Naive thymus-derived CD4-positive, alpha-beta T cell (primary cell): ENCODE measurements around the gene PLN. TPM values are rescaled to one million over a fixed set of nuclear protein-coding genes. Genes with fewer than 3 reads are reported as not detected.

Experiments used
- ATAC-seq: fragments of 150-1000 bp; cut with Tn5 transposase; 2 replicates; pipeline ENCODE4 v1.10.0; 2021; ENCODE audit warnings: mild to moderate bottlenecking, moderate library complexity
- CTCF ChIA-PET: fragments of 350-600 bp; sonication (Branson Sonifier 250); formaldehyde crosslinking; loops from one replicate; lab custom pipeline; 2021; ENCODE audit warnings: antibody characterized with exemption; lab: Charles Lee
- POLR2A ChIA-PET: fragments of 350-600 bp; sonication (Branson Sonifier 250); formaldehyde crosslinking; loops from one replicate; lab custom pipeline; 2021; ENCODE audit warnings: antibody characterized with exemption, inconsistent platforms; lab: Charles Lee
- DNase-seq, 9 donors: peaks; one replicate each; pipeline versions ENCODE4 v3.0.0 to v3.0.0-alpha.2; 2020 to 2022; ENCODE audit warnings: mixed read lengths in 1 of 9
- H3K27ac ChIP-seq: one replicate; pipeline ENCODE4 v1.7.0; 2013; ENCODE audit warnings: mild to moderate bottlenecking, low read depth, low read length, moderate library complexity
- H3K27me3 ChIP-seq, 2 donors: one replicate each; pipeline ENCODE4 v1.7.0; 2013; ENCODE audit warnings: low read length in 2 of 2, mild to moderate bottlenecking in 2 of 2, moderate library complexity in 2 of 2; ENCODE audit not compliant: control insufficient read depth in 2 of 2, insufficient read depth in 2 of 2
- H3K36me3 ChIP-seq, 3 experiments: 1 replicate in 2 of 3; 2 replicates in 1 of 3; pipeline ENCODE4 v1.7.0; 2013; ENCODE audit warnings: low read length in 3 of 3, mild to moderate bottlenecking in 3 of 3, moderate library complexity in 1 of 3; ENCODE audit not compliant: insufficient read depth in 3 of 3, control insufficient read depth in 2 of 3
- H3K4me1 ChIP-seq, 2 donors: one replicate each; pipeline ENCODE4 v1.7.0; 2013; ENCODE audit warnings: low read length in 2 of 2, mild to moderate bottlenecking in 2 of 2, moderate library complexity in 1 of 2; ENCODE audit not compliant: control insufficient read depth in 2 of 2, insufficient read depth in 2 of 2
- H3K4me3 ChIP-seq: 2 replicates; pipeline ENCODE4 v1.7.0; 2013; ENCODE audit warnings: mild to moderate bottlenecking, low read length
- H3K9me3 ChIP-seq, 3 experiments: 1 replicate in 2 of 3; 2 replicates in 1 of 3; pipeline ENCODE4 v1.7.0; 2013; ENCODE audit warnings: low read length in 3 of 3; ENCODE audit not compliant: control insufficient read depth in 2 of 3
- H3K27ac Mint-ChIP-seq, 9 donors: one replicate each; pipeline ENCODE4 v1.8.0; 2020 to 2022; ENCODE audit warnings: mixed read lengths in 9 of 9, mild to moderate bottlenecking in 8 of 9, moderate library complexity in 5 of 9, inconsistent platforms in 2 of 9
- H3K27me3 Mint-ChIP-seq, 5 donors: one replicate each; pipeline ENCODE4 v1.8.0; 2021 to 2022; ENCODE audit warnings: mixed read lengths in 5 of 5, mild to moderate bottlenecking in 1 of 5
- H3K36me3 Mint-ChIP-seq, 5 donors: one replicate each; pipeline ENCODE4 v1.8.0; 2020 to 2022; ENCODE audit warnings: mixed read lengths in 5 of 5, mild to moderate bottlenecking in 3 of 5, inconsistent platforms in 1 of 5
- H3K4me1 Mint-ChIP-seq, 7 donors: one replicate each; pipeline ENCODE4 v1.8.0; 2020 to 2022; ENCODE audit warnings: mixed read lengths in 7 of 7, mild to moderate bottlenecking in 3 of 7, inconsistent platforms in 1 of 7
- H3K4me3 Mint-ChIP-seq, 10 donors: one replicate each; pipeline ENCODE4 v1.8.0; 2020 to 2022; ENCODE audit warnings: mild to moderate bottlenecking in 10 of 10, mixed read lengths in 10 of 10, moderate library complexity in 6 of 10, inconsistent platforms in 2 of 10
- H3K9me3 Mint-ChIP-seq, 11 donors: one replicate each; pipeline ENCODE4 v1.8.0; 2020 to 2022; ENCODE audit warnings: mixed read lengths in 11 of 11, mild to moderate bottlenecking in 4 of 11, inconsistent platforms in 1 of 11, moderate library complexity in 1 of 11
- intact Hi-C, 2 donors: fragments of 100-400 bp; cut with micrococcal nuclease; formaldehyde crosslinking; loops; one replicate each; pipeline ENCODE4 v1.15.1; 2023
- polyA plus RNA-seq, 2 donors: library from polyadenylated mRNA; unstranded; fragments of 300-500 nt; fragmentation: Illumina TruSeq; gene quantifications; one replicate each; pipeline ENCODE4 v1.2.3, GENCODE V29; 2021
- total RNA-seq, 6 experiments: library from RNA in 5 of 6; stranded (reverse) in 5 of 6; gene quantifications; 1 replicate in 5 of 6; 2 replicates in 1 of 6; pipeline ENCODE4 v1.2.3 and lab custom pipeline; 2021 to 2026

PLN gene
- total and polyA plus RNA-seq, 7 experiments from 2014 or later: 0.09 to 0.34 (median 0.20) TPM; not detected in 2

DNA sequence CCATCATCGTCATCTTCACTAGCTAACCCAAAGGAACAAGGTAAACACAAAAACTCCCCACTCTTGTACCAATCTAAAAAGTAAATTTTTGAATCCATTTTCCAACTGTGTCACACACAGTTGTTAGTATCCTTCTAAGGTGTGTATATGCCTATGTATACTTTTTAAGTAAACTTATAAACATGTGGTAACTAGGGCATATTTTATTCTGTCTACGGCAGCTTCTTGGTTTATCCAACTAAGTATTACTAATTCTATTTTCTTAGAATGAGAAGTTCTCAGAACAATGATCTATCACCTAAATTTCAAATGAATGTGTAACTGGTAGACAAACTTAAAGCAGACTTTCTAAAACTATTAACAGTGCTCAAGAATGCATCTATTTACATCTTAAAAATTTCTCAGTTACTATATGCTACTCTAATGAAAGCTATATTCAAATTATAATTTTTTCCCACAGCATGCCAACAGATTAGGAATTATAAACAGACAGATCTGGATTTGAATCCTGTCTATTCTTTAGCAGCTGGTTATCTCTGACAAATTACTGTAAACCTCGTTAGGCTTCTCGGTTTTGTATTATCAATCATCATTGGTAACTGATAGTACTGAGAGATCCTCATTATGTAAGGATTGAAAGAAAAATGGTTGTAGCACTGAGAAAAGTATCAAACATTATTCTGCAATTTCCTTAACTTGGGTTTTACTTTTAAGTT, 1.8 kb upstream of the PLN start:
- Histone ChIP-seq H3K27ac (no peak overlapping the region), H3K9me3 (no peaks in the 10 kb centered on the region), H3K4me3 (no peak overlapping the region), H3K27me3 (no peaks in the 10 kb centered on the region), H3K36me3 (no peaks in the 10 kb centered on the region), H3K4me1 (peaks cover 0 to 4% of the 10 kb centered on the region in 2 donors)
- Mint-ChIP-seq H3K27ac (no peak overlapping the region), H3K9me3 (peaks cover 0 to 2% (median 0%) of the 10 kb centered on the region in 11 donors), H3K36me3 (peaks cover 0 to 22% (median 13%) of the 10 kb centered on the region in 5 donors), H3K27me3 (no peaks in the 10 kb centered on the region), H3K4me3 (no peak overlapping the region), H3K4me1 (peaks cover 17 to 92% (median 77%) of the 10 kb centered on the region in 7 donors)
- intact Hi-C loops: loop anchor here in 1 of 2 donors (2.0 kb wide), 1 partner anchor 18 kb away; no protein-coding TSS in a partner anchor
- no peak for ATAC-seq
- no peak for DNase-seq
- CTCF ChIA-PET: interaction anchor here (0.6 to 1.4 kb wide), 5 partner anchors 10 to 1854 kb away, joined by 3 to 5 read pairs (median 4); no protein-coding TSS in a partner anchor
- POLR2A ChIA-PET: no interaction called here

DNA sequence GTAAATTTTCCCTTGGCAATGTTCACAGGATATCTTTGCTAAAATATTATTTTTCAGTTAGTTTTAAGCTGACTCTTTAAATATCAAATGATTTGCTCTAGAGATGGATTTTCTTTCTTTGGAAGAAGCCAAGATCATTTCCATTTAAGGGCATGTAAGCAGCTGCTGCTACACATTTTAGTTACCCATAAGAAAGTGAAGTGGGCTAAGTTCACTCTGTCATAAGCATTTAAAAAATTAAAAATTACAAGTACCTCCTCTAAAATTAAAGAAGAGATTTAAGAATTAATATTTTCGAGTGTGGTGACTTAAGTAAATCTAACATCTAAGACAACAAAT, 1.2 kb upstream of the PLN start:
- CTCF ChIA-PET: interaction anchor here (0.7 to 1.4 kb wide), 4 partner anchors 9 to 1854 kb away, joined by 3 to 5 read pairs (median 4); no protein-coding TSS in a partner anchor
- Mint-ChIP-seq H3K4me1 (peaks cover 17 to 88% (median 73%) of the 10 kb centered on the region in 7 donors), H3K36me3 (peaks cover 0 to 22% (median 13%) of the 10 kb centered on the region in 5 donors)

DNA sequence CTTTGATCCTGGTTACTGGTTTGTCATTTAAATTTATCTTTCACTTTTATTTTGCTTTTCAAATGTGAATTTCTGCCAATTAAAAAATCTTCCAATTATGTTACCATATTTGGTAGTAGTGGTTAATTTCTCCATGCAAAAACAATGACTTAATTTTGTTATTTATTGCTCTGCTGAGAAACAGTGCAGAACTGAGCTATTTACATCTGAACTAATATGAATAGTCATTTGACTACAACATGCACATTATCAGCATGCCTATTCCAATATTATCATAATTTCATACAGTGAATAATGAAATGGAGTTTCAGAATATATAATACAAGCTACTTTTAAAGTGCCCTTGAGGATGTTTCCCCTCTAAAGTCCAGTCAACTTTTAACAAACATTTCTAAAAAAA, 517 bp downstream of the PLN start:
- Mint-ChIP-seq H3K27ac (peak overlapping the region in 1 of 9 donors; percentile 4), H3K4me3 (no peak overlapping the region), H3K27me3 (no peaks in the 10 kb centered on the region), H3K9me3 (peaks cover 0 to 2% (median 0%) of the 10 kb centered on the region in 11 donors), H3K36me3 (peaks cover 0 to 19% (median 11%) of the 10 kb centered on the region in 5 donors), H3K4me1 (peaks cover 24 to 87% (median 72%) of the 10 kb centered on the region in 7 donors)
- ATAC-seq (no peak), DNase-seq (no peak)
- Histone ChIP-seq H3K27ac (no peak overlapping the region), H3K36me3 (no peaks in the 10 kb centered on the region), H3K4me1 (peaks cover 0 to 4% of the 10 kb centered on the region in 2 donors), H3K4me3 (no peak overlapping the region), H3K9me3 (no peaks in the 10 kb centered on the region), H3K27me3 (no peaks in the 10 kb centered on the region)
- ChIA-PET POLR2A (interaction anchor here (0.7 kb wide), 1 partner anchor 9 kb away, joined by 5 read pairs; no protein-coding TSS in a partner anchor), CTCF (interaction anchor here (1.0 to 1.7 kb wide), 3 partner anchors 13 to 264 kb away, joined by 3 read pairs; no protein-coding TSS in a partner anchor)
- intact Hi-C loops: no loop called here

More for the DNA sequence above, 1.2 kb upstream of the PLN start:
- POLR2A ChIA-PET: no interaction called here
- no peaks in the 10 kb centered on the region for H3K36me3 ChIP-seq
- Mint-ChIP-seq H3K27ac (no peak overlapping the region), H3K4me3 (no peak overlapping the region), H3K27me3 (no peaks in the 10 kb centered on the region), H3K9me3 (peaks cover 0 to 2% (median 0%) of the 10 kb centered on the region in 11 donors)
- H3K4me3 ChIP-seq: no peak overlapping the region
- H3K9me3 ChIP-seq: no peaks in the 10 kb centered on the region
- intact Hi-C loops: loop anchor here in 1 of 2 donors (2.0 kb wide), 1 partner anchor 18 kb away; no protein-coding TSS in a partner anchor
- ATAC-seq (no peak), DNase-seq (no peak)
- H3K27ac ChIP-seq: no peak overlapping the region
- H3K4me1 ChIP-seq: peaks cover 0 to 4% of the 10 kb centered on the region in 2 donors
- no peaks in the 10 kb centered on the region for H3K27me3 ChIP-seq

DNA sequence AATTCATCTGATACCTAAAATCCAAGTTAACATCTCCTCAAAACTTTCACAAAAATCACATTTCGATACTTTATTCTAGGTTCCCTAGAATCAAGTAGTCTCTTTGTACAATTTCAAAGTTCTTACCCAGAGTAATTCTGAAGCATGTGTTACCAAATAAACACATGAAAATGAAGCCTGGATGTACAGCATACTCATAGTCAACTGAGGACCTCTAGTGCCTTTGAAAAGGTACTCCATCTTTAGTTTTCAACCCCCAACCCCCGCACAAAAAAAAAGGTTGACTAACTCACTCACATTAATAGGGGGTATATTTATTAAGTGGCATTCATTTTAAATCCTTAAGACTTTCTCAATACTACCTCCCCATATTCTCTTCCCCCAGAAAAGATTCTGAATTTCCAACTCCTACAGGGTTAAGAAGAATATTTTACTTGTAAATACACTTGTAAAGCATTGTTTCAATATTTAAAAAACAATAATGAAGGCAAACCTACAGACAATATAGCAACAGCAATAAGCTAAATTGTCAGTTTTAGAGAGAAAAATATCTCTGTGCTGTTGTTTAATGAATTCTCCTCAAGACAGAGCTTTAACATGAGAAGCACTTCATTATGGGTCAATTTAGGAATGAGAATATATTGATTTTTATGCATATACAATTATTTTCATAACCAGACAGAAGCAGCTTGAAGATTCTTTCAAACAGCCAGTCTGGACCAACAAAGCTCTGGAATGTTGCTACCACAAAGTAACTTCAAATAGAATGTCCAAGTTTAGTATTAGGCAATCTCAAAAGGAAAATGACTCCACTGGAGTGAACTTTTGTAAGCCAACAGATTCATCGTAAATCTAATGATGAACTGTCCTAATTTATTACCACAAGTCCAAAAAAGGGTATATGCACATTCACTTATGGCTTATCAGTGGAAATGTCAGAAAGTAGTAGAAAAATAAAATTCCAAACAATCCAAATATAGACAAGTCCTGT, 3.3 kb downstream of the PLN start:
- POLR2A ChIA-PET: interaction anchor here (1.2 kb wide), 1 partner anchor 158 kb away, joined by 3 read pairs; no protein-coding TSS in a partner anchor
- CTCF ChIA-PET: interaction anchor here (0.8 to 0.9 kb wide), 2 partner anchors 10 to 14 kb away, joined by 3 to 4 read pairs; no protein-coding TSS in a partner anchor
- Histone ChIP-seq H3K27ac (no peak overlapping the region), H3K4me1 (peaks cover 0 to 4% of the 10 kb centered on the region in 2 donors), H3K36me3 (peaks cover 0 to 2% (median 0%) of the 10 kb centered on the region in 3 experiments), H3K4me3 (no peak overlapping the region), H3K27me3 (no peaks in the 10 kb centered on the region), H3K9me3 (no peaks in the 10 kb centered on the region)
- Mint-ChIP-seq H3K4me3 (peak overlapping the region in 4 of 10 donors; percentile 19 to 63 (median 35)), H3K4me1 (peaks cover 16 to 79% (median 63%) of the 10 kb centered on the region in 7 donors), H3K36me3 (peaks cover 0 to 17% (median 10%) of the 10 kb centered on the region in 5 donors), H3K27me3 (no peaks in the 10 kb centered on the region), H3K9me3 (peaks cover 0 to 3% (median 0%) of the 10 kb centered on the region in 11 donors), H3K27ac (peak overlapping the region in 8 of 9 donors; percentile 19 to 83 (median 42))
- peak; percentile 88 for ATAC-seq
- peak in 7 of 9 donors; percentile 23 to 62 (median 47) for DNase-seq
- intact Hi-C loops: loop anchor here (1.0 to 10.0 kb wide), 7 partner anchors 10 to 1101 kb away; no protein-coding TSS in a partner anchor

DNA sequence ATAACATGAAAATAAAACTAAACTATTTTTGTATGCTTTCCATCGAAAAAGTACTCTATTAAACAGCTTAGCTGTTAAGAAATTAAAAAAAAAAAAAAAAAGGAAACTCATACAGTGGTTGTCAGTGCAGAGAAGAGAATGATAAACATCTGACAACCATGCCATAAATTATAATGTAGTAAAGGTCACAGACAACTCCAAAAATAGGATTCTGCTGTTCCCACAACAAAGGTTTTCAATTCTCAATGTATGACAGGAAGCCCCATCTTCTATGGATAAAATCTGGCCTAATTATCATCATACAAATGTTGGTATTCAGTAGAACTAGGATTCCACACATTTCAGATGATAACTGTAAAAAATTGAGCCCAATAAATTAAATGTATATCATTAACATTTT, 5.0 kb downstream of the PLN start:
- H3K27me3 Mint-ChIP-seq: no peaks in the 10 kb centered on the region
- Histone ChIP-seq H3K36me3 (peaks cover 0 to 3% (median 0%) of the 10 kb centered on the region in 3 experiments), H3K27me3 (no peaks in the 10 kb centered on the region), H3K4me1 (peaks cover 6 to 16% of the 10 kb centered on the region in 2 donors), H3K27ac (no peak overlapping the region), H3K4me3 (no peak overlapping the region), H3K9me3 (no peaks in the 10 kb centered on the region)
- CTCF ChIA-PET: interaction anchor here (0.6 to 1.6 kb wide), 6 partner anchors 9 to 164 kb away, joined by 3 to 5 read pairs (median 3); no protein-coding TSS in a partner anchor
- peak overlapping the region in 5 of 9 donors; percentile 21 to 76 (median 53) for H3K27ac Mint-ChIP-seq
- no peak for ATAC-seq
- peaks cover 18 to 77% (median 57%) of the 10 kb centered on the region in 7 donors for H3K4me1 Mint-ChIP-seq
- intact Hi-C loops: loop anchor here in 1 of 2 donors (10.0 kb wide), 1 partner anchor 998 kb away; no protein-coding TSS in a partner anchor
- no peak overlapping the region for H3K4me3 Mint-ChIP-seq
- no peak for DNase-seq
- POLR2A ChIA-PET: interaction anchor here (0.6 kb wide), 1 partner anchor 13 kb away, joined by 4 read pairs; no protein-coding TSS in a partner anchor
- peaks cover 0 to 3% (median 0%) of the 10 kb centered on the region in 11 donors for H3K9me3 Mint-ChIP-seq
- peaks cover 0 to 17% (median 10%) of the 10 kb centered on the region in 5 donors for H3K36me3 Mint-ChIP-seq
